Activated naive CD8-positive, alpha-beta T cell treated with anti-CD3 and anti-CD28 coated beads, Interleukin-2, amount 50 U/mL, for 16 hours (primary cell): ENCODE measurements around the gene IZUMO4.

Experiments used
- DNase-seq: peaks from one replicate; pipeline ENCODE4 v3.0.0-alpha.2; 2020; ENCODE audit warnings: low read depth, low spot score

IZUMO4 gene

DNA sequence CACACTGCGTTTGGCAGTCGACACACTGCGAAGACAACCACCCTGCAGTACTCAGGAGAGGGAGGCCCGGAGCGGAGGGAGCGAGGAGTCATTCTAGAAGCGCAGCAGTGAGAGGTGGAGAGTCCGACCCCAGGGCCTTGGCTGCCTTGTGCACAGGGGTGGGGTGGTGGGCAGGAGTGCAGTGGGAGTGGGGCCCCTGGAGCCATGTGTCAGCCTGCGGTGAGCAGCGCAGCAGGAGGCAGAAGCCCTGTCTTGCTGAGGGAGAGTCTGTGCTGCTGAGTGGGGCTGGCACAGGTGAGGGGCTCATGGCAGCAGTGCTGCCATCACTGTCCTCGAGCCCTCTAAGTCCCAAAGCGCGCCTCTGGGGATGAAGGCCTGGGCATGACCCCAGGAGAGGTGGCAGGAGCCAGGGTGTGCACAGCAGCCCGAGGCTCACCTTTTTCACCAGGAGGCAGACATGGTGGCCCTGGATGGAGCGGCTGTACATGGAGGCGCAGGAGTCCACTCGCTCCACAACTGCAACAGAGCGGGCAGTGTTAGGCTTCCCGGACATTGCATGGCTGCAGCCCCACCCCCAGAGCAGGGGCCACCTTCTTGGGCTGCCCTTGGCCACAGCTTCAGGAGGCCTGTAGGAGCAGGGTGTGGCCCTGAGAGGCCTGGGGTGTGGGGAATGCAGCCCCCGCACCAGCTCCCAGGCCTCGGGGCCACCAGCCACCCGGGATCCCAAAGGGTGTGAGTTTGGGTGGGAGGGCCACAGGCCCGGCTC lies 11.7 kb downstream of the IZUMO4 start:
- no peak for DNase-seq

- DNase-seq = no peak
Measured at GRCh38 chr19:2109046-2109864, 12.5 kb downstream of the IZUMO4 start.

DNA sequence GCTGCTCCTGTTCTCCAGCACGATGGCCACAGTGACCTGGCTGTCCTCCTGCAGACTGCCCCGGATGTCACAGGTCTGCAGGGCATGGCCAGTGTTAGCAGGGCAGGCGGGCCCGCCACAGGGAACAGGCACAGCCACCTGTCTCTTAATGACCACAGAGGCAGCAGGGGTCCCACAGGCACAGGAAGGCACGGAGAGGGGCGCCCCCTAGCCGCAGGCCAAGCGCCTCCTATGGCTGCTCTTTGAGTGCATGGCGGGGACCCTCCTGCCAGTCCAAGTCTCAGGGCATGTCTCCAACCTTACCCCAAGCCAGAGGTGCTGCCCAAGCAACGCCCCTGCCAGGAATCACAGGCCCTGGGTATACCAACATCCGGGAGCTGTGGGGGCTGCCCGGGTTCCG lies 14.1 kb downstream of the IZUMO4 start:
- DNase-seq = no peak

DNA sequence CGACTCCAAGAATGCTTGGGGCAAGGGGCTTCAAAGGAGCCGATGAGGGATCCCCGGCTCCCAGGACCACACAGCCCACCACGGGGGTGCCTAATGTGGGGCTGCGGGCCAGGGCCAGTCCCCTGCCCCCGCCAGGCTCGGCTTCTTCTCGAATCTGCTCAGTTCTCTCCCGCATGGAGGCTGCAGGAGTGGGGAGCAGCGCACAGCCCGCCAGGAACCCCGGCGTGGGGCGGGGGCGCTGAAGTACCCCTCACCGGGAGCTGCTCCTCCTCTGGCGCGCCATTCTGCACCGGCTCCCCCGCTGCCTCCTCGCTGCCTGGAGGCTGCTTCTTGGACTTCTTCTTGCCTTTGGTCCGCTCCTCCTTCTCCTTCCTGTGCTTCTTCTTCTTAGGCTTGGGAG lies 14.7 kb downstream of the IZUMO4 start:
- no peak for DNase-seq

DNA sequence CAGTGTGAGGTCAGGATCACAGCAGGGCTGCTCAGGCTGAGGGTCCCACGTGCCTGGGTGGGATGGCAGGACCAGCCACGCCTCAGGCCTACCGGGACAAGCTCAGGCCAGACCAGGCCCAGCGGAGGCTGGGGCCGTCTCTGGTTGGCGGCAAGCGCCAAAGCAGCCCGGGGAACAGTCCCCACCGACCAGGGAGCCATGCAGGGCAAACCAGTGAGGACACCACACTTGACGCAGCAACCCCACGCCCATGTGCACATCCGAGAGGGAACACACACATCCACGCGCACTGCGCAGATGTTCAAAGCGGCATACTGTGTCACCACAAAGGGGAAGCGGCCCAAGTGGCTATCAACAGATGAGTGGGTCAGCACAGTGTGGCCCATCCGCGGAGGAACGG lies 15.2 kb downstream of the IZUMO4 start:
- no peak for DNase-seq

DNA sequence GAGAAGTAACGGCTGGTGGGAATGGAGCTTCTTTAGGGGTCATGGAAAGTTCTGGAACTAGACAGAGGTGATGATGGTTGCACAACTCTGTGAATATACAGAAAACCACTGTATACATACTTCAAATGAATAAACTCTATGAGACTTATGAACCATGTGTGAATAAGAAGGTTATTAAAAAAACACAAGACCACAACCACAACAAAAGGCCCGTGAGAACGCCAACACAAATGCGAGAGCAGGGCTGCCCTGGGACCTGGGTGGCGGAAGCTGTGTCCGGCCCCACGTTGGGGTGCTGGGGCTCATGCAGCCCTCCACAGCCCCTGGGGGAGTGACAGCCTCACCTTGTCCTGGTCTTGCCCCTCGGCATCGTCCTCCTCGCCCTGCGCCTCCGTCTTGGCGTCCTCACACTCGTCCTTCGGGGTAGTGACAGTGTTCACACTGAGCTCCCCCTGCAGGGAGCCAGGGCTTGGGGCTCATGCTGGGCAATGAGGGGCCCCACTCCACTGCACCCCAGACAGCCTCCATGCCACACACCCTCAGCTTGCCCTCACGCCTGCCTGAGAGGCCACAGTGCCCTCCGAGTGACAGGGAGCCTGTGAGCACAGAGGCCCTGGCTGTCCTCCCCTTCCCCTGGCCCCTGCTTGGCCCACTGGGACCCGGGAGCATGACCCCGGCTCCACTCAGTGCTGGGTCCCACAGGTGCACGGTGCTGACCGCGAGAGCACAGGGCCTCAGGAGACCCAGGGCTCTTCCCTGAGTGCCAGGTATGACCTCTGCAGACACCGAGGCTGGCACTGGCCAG lies 16.0 kb downstream of the IZUMO4 start:
- DNase-seq = no peak

DNA sequence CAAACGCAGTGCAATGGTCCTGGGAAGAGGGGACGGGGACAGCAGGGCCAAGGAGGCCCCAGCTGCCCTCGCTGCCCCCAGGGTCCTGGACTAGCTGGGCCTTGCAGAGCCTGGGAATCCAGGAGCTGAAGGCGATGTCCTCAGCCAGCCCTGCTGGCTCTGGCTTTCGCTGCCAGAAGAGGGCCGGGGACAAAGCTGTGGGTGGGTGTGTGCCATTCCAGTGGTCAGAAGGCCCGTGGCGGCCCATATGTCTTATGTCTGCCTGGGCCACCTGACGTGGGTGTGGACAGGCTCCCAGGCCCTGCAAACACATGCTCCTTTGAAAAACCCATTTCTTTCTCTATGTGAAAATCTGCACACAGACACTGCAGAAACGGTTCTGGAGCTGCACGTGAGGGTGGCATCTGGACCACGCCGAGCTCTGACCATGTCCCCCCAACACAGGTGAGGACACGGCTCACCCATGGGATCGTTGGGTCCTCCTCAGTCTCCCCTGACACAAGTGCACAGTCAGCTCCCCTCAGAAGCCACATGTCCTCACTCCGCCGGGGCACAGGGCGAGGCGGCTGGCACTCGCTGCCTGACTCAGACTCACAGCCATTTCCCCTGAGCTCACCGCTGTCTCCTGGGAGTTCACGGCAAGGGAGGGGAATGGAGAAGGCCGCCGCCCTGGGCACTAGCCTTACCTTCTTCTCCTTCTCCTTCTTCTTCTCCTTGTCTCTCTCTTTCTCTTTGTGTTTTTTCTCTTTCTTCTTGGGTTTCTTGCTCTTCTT lies 16.9 kb downstream of the IZUMO4 start:
- no peak for DNase-seq

- DNase-seq = no peak
Measured at GRCh38 chr19:2114218-2114617, 17.5 kb downstream of the IZUMO4 start.

GRCh38 chr19:2114821-2115220 lies 18.1 kb downstream of the IZUMO4 start:
- no peak for DNase-seq

DNA sequence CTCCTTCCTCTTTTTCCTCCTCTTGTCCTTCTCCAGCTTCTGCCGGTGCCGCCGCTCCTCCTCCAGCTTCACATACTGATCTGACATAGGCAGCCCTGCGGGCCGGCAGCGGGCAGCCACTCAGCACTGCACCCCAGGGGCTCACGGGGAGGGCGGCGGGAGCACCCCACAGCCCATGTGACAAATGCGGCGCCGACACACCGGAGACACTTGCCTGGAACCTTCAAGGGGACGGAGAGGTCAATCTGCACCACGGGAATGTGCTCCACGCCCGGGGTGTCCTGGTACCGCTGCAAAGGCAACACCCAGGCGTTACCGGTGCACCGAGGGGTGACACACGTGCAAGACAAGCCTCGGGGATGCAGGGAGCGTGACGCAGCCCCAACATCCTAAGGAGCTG lies 18.6 kb downstream of the IZUMO4 start:
- DNase-seq = no peak

GRCh38 chr19:2115911-2116426 lies 19.3 kb downstream of the IZUMO4 start:
- DNase-seq = no peak

DNA sequence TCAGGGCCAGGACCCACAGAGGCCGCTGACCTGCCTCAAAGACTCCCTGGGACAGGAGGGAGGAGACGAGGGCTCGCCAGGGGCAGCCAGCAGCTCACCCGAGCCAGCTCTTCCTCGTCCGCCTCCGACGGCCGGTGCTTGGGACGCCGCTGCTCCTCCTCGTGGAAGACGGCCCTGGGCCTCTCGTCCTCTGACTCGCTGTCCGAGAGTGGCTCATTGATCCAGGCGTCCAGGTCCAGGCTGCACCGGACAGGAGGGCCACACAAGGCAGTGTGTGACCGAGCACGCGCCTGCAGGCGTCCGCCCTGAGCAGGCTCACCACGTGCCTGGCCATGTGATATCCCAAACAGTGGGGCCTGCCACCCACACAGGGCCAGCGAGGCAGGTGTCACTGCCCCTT lies 19.8 kb downstream of the IZUMO4 start:
- DNase-seq = no peak

- DNase-seq = no peak
Measured at GRCh38 chr19:2117215-2117960, 20.7 kb downstream of the IZUMO4 start.

DNA sequence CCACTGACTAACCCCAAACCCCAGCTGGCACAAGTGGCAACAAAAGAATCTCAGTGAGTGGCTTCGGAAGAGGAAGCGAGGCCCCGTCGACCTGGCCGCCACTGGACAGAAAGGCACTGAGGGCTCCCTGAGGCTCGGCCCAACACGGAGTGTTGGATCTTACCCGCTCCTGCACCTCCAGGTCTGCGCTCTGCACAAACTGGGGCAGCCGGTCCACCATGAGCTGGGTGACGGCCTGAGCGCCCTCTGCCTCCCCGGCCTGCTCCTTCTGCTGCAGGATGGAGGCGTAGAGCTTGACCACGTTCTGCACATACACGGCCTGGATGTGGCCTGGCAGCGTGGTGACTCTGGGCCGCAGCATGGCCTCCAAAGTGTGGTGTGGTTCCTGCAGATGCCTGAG lies 21.7 kb downstream of the IZUMO4 start:
- no peak for DNase-seq

GRCh38 chr19:2119921-2120785 lies 23.4 kb downstream of the IZUMO4 start:
- no peak for DNase-seq

DNA sequence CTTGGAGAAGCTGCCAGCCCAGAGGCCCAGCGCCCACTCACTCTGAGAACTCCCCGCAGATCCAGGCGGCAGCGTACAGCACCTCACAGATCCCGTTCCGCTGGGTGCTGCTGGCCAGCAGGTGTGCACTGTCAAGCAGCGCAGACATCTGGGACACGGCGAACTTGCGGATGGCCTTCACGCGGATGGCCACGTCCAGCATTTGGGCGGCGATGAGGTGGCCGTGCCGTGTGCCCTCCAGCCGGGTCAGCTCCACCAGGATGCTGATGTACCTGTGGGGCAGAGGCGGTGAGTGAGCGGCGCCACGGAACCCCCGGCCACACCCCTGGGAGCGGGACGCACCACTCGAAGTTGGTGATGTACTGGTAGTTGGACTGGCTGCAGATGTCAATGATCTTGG lies 24.1 kb downstream of the IZUMO4 start:
- no peak for DNase-seq

- no peak for DNase-seq
Measured at GRCh38 chr19:2121416-2122051, 24.8 kb downstream of the IZUMO4 start.

DNA sequence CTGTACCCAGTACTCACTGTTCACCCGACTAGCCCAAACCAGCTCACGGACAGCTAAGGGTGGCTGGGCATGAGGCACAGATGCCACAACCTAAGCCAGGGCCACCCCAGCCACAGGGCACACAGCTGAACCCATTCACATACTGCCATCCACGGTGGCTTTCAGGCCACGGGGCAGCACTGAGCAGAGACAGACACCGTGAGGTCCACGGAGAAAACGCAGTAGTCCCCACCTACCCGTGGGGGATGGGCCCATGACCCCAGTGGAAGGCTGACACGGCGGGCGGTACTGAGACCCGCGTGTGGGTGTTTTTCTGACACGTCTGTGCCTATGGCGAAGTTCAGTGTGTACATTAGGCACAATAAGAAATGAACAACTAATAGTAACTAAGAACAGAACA lies 25.5 kb downstream of the IZUMO4 start:
- DNase-seq = no peak

DNA sequence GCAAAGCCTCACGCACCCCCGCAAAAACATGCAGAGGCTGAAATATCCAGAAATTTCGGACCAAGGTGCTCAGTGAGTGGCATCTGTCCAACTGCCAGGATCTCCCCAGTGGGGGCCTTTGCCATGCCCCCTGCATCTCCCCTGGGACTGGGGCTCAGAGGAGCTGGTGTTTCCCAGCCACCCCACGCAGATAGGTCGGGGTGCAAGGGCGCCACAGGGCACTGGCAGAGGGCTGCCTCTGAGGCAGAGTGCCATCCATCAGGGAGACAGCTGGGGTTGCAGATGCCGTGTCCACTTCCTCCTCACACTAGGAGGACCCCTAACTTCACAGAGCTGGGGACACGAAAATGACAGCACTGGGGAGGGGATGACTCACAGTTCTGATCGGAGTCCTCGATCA lies 26.3 kb downstream of the IZUMO4 start:
- DNase-seq = no peak
